WI38 (cell line): ENCODE results near the gene WNK2.

Experiments used
- H3K4me3 ChIP-seq: 2 replicates; pipeline ENCODE4 v1.5.1; 2011; ENCODE audit warnings: low read depth, mild to moderate bottlenecking, control low read depth, low read length
- CTCF ChIP-seq: IDR thresholded peaks from 2 replicates; pipeline ENCODE4 v1.5.1; 2012; ENCODE audit warnings: low read depth, mild to moderate bottlenecking, control low read depth, low read length

WNK2 gene

DNA sequence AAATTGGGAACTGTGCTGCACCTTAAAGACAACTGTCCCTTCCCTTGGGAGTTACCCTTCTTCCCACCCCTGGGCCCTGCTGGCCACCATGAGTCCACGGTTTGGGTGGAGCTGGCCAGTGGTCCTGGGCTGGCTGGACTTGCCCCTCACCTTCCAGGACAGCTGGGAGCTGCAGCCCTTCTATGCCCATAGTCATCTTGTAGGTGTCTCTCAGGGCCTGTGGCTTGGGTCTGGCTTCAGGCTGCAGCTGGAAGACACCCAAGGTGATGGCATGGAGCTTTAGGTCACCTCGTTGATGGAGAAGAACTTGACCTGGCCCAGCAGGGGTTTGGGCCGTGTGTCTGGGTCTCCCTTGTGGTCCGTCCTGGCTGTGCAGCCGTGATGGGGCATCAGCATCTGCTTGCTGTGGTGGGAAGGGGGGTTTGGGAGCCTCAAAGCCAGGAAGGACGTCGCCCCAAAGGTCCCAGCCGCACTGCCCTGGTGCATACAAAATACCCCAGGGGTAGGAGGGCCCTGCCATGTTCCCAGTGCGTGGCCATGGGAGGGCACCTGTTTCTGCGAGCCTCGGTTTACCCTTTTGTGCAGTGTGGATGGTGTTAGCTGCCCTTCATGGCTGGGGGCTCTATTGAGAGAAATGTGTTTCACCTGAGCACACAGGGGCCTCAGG, 8.9 kb downstream of the WNK2 start:
- TF ChIP-seq CTCF = no peak
- H3K4me3 ChIP-seq = no peak overlapping the region

- TF ChIP-seq CTCF = no peak
- H3K4me3 ChIP-seq = no peak overlapping the region
Observed at GRCh38 chr9:93193388-93194220, 9.7 kb downstream of the WNK2 start.

DNA sequence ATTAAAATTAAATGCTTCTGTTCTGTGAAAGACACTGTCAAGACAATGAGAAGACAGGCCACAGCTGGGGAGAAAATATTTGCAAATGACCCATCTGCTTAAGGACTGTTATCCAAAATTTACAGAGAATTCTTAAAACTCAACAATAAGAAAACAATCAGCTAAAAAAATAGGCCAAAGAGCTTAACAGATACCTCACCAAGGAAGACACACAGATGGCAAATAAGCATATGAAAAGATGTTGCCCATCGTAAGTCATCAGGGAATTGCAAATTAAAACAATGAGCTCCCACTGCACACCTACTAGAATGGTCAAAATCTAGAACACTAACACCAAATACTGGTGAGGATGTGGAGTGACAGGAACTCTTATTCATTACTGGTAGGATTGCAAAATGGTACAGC, 10.3 kb downstream of the WNK2 start:
- no peak overlapping the region for H3K4me3 ChIP-seq
- TF ChIP-seq CTCF = no peak

- TF ChIP-seq CTCF = no peak
- no peak overlapping the region for H3K4me3 ChIP-seq
Observed at GRCh38 chr9:93194641-93195040, 10.7 kb downstream of the WNK2 start.

GRCh38 chr9:93196096-93197055, 12.4 kb downstream of the WNK2 start:
- no peak for TF ChIP-seq CTCF
- H3K4me3 ChIP-seq = no peak overlapping the region

DNA sequence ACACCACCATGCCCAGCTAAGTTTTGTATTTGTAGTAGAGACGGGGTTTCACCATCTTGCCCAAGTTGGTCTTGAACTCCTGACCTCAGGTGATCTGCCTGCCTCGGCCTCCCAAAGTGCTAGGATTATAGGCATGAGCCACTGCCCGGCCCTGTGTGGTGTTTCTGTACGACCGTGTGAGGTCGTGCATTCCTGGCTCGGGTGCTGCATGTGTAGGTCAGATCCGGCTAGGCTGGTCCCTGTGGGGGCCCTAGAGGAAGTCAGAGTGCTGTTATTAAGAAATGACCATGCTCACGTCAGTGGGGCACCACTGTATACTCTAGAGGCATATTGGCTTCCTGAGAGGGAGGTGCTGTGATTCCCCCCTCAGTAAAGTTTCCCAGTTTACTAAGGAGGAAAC, 13.7 kb downstream of the WNK2 start:
- no peak overlapping the region for H3K4me3 ChIP-seq
- TF ChIP-seq CTCF = no peak
